Measurements from ENCODE around the gene FUT6.
"Not testable (repeated sequence)": the region's sequence is repeated elsewhere in the genome, so short reads cannot be mapped to it uniquely, and the experiment has no call there.

The FUT6 gene

DNA sequence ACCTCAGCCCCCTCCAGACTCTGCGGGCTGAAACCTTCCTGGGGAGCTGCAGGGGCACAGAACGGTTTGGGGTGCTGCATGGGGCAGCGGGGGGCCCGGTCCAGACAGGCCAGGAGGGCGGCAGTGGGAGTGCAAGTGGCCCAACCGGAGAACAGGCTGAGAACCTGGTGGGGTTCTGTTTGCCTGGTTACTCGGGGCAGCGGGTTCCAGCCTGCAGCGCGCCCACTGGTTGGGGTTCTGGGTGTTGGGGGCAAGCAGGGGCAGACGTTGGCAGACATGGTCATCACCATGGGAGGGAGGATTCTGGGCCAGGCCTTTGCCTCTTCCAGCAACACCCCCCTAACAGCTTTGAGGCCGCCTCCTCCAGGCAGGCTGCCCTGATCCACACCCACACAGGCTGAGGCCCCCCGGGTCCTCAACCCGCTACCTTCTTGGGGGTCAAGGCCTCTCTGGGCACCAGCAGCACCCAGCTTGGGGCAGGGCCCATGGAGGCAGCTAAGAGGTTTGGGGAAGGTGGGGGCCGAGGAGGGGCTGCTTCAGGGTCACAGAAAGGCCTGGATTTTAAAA is 54.8 kb downstream of the FUT6 start, which contains the start of gene PRR22:
PRR22 (minus strand) TSS at position 166 of the 567 bp plus-strand sequence; CDS start at position 80, 86 bp downstream.
- no peak for DNase-seq

DNA sequence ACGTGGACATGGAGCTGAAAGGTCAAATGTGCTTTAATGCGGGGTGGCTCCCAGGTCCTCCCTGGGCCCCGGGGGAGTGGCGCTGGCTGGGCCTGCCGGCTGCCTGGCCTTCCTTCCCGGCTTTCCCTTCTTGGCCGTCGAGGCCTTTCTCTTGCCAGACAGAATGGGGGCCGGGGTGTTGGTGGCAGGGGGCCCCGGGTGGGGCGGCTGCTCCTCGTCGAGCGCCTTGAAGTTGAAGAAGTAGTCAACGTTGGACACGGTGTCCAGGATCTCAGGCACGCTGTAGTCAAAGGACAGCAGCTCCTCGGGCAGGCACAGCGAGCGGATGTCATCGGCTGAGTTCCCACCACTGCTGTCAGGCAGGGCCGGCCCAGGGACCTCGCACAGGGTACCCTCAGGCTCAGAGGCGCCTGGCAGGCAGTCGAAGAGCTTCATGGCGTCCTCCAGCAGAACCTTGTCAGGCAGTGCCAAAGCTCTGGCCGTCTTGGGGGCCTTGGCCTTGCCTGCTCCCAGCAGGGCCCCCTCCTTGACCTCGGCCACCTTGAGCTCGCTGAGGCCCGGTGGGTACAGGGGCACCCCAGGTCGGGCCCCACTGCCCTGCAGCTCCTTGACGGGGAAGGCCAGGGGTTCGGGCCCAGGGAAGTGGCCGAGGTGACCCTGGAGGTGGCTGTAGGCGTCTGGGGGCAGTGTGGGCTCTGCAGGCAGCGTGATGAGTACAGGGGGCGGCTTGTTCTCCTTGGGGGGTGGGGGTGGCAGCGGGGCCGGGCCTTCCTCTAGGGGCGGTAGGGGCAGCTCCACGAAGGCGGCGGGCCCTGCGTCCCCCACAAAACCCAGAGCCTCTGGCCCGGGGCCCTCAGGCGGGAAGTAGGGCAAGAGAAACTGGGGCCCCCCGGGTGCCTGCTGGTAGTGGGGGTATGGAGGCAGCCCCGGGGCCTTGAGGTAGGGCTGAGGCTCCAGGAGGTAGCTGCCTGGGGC is 56.3 kb downstream of the FUT6 start:
- no peak for DNase-seq

DNA sequence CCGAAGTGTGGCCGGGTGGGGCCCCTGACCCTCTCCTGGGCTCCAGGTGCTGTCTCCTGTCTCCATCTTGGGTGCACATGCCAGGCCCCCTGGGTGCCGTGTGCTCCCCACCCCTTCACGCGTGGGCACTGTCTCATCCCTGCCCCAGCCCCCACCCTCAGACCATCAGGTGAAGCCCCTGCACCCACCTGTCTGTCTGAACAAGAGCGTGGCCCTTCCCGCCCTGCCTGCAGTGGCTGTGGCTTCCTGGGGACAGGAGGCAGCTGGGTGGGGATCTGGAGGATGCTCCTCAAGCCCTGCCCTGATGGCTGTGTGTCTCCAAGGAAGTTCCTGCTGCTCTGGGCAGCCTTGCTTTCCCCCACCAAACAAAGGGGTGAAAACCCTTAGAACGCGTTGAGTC is 57.2 kb downstream of the FUT6 start:
- no peak for DNase-seq

DNA sequence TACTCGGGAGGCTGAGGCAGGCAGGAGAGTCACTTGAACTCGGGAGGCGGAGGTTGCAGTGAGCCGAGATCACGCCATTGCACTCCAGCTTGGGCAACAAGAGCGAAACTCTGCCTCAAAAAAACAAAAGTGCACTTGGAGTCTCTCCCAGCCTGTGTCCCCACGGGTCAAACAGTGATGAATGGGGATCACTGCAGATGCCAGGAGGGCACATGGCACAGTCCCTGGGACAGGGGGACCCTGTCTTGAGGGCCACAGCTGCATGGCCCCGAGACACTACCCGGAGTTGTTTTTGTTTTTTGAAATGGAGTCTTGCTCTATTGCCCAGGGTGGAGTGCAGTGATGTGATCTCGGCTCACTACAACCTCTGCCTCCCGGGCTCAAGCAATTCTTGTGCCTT is 58.6 kb downstream of the FUT6 start:
- DNase-seq: not testable (repeated sequence)

Data from NCI-H1417 (cell line).